Measurements from ENCODE around the gene HIF3A. TPM values are rescaled to one million over a fixed set of nuclear protein-coding genes. Genes with fewer than 3 reads are reported as not detected.

Gene HIF3A
- polyA plus RNA-seq, 1 donor, result 58.2 TPM

- no peak for DNase-seq
Observed at GRCh38 chr19:46324277-46324676, 27.4 kb downstream of the HIF3A start.

DNA sequence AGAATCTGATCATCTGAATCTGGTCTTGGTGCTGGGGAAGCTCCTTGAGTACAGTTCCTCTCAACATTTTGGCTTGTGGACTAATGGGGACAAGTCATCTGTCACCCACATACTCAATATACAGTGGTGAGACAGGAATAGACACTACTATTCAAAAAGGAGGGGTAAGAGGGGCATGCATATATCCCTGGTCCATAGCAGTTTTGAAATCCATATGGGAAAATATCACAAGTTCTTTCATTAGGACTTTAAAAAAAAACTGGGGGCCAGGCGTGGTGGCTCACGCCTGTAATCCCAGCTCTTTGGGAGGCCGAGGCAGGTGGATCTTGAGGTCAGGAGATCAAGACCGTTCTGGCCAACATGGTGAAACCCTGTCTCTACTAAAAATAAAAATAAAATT is 29.8 kb downstream of the HIF3A start:
- no peak for DNase-seq

DNA sequence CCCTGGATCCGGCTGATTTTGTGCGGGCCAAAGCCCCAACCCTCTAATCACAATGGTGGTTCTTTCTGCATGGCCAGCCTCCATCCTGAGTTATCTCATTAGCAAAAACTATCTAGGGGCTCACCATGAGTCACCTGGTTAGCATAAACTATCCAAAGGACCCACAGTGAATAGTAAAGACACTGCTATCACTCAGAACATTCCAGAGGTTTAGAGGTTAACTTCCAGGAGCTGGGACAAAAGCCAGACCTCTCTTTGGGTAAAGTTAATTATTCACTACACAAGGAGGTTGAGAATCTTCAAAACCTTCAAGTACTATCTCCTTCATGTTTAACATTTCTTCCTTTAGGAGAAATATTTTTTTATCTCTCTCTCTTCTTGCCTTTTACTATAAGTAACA is 31.2 kb downstream of the HIF3A start:
- DNase-seq, result no peak

GRCh38 chr19:46330319-46330918 is 33.6 kb downstream of the HIF3A start:
- no peak for DNase-seq

DNA sequence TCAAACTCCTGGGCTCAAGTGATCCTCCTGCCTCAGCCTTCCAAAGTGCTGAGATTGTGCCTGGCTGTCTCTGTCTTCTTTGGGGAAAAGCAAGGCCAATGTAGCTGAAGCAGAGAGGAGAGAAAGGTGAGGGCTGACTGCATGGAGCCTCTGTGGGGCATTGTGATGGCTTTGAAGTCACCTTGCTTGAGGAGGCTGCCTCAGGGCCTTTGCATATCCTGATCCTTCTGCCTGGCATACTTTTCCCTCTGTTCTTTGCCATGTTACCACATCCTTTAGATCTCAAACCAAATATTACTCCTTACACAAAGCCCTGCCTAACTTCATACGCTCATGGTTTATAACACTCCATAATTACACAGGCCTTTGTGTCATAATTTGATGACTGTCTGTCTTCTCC is 40.6 kb downstream of the HIF3A start:
- no peak for DNase-seq

- no peak for DNase-seq
Observed at GRCh38 chr19:46339446-46339845, 42.6 kb downstream of the HIF3A start.

DNA sequence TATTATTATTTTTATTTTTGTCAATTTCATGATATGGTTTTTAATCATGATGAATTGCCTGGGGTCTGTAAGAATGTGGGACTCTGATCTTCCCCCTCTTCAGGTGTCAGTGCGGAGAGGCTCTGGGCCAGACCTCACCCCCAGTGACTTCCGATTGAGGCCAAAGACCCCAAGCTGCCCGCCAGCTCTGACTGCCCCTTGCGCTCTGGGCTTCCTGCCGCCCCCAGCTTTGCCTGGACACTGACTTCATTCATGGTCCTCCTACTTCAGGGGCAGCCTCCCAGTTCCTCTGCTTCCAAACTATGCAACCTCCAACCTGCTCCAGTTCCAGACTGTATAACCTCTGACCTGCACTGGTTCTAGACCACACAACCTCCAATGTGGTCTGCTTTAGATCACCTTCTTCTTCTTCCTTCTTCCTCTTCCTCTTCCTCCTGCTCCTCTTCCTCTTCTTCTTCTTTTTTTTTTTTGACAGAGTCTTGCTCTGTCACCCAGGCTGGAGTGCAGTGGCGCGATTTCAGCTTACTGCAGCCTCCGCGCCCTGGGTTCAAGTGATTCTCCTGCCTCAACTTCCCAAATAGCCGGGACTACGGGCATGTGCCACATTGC is 43.3 kb downstream of the HIF3A start:
- no peak for DNase-seq

GRCh38 chr19:46341937-46342336 is 45.1 kb downstream of the HIF3A start:
- no peak for DNase-seq

DNA sequence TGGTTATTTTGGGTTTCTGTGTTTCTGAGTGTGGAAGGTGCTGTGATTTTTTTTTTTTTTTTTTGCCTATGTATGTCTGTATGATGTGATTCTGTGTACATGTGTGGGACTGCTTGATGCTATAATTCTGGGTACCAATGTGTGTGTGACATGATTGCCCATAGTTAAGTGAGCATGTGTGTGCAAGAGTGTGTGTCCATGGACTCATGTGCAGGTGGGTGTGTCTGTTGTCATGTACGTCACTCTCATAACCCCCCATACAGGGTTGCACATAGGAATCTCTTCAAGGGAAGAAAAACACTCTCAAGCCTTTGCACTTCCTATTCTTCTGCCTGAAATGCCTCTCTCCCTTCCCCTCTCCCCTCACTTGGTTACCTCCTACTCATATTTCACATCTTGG is 47.5 kb downstream of the HIF3A start:
- no peak for DNase-seq

DNA sequence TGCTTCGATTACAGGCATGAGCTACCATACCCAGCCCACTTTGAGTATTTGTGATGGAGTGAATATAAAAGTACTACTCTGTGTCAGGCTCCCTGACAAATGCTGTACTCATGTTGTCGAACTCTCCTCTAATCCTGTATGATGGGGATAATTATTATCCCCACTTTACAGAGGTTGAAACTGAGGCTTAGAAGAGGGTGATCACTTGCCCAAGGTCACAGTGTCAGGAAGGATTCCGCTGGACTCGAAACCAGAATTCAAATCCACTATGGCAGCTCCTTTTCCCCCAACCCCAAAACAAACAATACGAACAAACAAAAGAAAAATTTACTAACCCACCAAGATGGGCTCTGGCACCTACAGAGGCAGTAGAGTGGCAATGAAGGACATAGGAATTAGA is 48.3 kb downstream of the HIF3A start:
- DNase-seq, result no peak

- peak; percentile 92 for DNase-seq
Observed at GRCh38 chr19:46346821-46347571, 50.2 kb downstream of the HIF3A start, which contains the start of gene PPP5C. Gene PPP5C (plus strand): TSS chr19:46347087. CDS start chr19:46347097, 10 bp downstream.

GRCh38 chr19:46347572-46347883 is 50.7 kb downstream of the HIF3A start:
- no peak for DNase-seq

- DNase-seq, result no peak
Observed at GRCh38 chr19:46347985-46348384, 51.1 kb downstream of the HIF3A start.

GRCh38 chr19:46349311-46349993 is 52.6 kb downstream of the HIF3A start:
- no peak for DNase-seq

GRCh38 chr19:46350029-46350757 is 53.4 kb downstream of the HIF3A start:
- no peak for DNase-seq

GRCh38 chr19:46350758-46351159 is 53.9 kb downstream of the HIF3A start:
- no peak for DNase-seq

GRCh38 chr19:46351241-46352041 is 54.6 kb downstream of the HIF3A start:
- no peak for DNase-seq

GRCh38 chr19:46353730-46354528 is 57.1 kb downstream of the HIF3A start:
- DNase-seq, result no peak

DNA sequence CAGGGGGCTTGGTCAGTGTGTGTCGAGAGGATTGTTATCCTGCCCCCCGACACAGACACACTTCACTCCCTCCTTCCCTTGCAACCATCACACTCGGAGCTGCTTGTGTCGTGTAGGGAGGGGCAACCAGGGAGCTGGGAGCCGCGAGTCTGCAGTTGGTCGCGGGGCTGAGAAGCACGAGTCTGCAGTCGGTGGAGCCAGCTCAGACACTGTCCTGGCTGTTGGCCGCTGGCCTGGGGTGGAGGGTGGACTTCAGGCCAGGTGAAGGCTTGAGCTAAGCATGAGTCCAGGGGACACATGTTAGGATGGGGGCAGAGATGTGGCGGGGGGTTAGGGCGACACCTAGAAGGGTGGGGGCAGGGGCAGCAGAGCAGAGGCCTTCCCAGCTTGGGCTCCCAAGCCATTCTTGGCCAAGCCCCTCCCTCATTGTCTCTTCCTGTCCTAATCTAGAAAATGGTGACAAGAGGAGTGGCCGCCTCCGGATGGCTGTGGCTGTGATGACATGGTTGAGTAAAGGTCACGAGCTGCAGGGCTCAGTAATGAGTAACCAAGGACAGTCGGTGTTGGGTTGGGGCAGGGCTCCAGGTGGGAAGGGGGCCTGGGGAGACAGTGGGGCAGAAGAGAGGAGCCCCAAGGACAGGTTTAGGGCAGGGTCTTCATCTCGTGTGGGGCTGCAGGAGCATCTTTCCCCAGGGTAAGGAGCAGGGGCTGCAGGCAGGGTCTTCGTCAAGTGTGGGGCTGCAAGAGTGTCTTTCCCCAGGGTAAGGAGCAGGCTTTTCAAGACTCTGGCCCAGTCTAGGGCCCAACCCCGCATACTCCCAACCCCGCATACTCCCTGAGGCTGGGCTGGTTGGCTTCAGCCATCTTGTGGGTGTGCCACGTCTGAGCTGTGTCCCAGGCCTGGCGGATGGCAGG is 58.6 kb downstream of the HIF3A start:
- DNase-seq, result no peak

All from left kidney (tissue), 2 donors.